NCI-H1694 treated with DMSO at 0.1 percent for 48 hours (cell line): ENCODE data around the gene ITPRID1.

Source experiments
- DNase-seq: peaks from one replicate; lab custom pipeline; 2025; lab: John Stamatoyannopoulos, UW

ITPRID1 gene

DNA sequence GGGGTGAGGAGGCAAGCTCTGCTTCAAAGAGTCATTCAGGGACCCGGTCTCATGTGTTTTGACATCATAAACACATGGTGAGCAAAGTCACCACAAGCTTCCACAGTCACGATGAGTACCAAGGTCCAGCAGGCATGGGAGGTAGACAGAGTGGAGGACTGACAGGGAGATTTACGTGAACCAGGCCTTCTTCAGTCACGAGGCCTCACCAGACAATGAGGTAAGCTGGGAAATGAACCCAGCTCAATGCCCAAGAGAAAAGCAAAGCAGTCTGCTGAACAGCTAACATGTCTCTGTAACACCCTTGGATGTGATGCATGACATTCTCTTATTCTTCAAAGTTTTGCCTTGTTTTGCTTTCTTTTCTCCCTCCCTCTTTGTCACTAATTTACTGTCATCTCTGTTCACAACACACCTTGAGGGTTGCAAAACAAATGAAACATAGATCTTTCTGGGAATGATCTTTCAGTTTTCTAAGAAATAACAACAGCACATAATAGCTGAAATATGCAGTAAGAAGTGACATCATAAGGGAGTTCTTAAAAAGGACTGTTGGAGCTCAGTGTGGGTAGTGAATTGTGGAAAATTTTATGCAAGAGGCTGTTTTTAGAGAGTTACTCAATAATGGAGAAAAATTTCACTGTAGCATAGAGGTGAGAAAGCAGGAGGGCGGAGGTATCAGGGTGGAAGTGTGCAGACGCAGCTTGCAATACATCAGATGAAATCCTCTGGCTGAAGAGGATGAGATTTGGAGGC is 182.1 kb downstream of the ITPRID1 start:
- DNase-seq, result no peak

DNA sequence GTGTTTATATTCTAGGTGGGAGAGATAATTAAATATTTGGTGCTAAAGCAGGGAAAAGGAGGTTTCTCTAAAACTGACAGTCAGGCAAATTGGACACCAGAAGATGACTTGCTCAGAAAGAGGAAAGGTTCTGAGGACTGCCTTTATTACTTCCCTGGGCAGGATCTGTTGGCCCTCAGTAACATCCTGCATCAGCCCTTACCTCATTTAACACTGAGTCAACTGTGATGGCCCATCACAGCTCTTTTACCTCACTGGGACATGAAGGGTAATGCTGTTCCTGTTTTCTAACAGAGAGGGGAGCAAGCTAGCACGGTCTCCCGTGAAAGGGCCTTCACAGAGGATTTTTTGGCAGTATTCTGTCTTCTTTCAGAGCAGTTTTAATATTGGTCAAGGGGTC is 185.2 kb downstream of the ITPRID1 start:
- no peak for DNase-seq

DNA sequence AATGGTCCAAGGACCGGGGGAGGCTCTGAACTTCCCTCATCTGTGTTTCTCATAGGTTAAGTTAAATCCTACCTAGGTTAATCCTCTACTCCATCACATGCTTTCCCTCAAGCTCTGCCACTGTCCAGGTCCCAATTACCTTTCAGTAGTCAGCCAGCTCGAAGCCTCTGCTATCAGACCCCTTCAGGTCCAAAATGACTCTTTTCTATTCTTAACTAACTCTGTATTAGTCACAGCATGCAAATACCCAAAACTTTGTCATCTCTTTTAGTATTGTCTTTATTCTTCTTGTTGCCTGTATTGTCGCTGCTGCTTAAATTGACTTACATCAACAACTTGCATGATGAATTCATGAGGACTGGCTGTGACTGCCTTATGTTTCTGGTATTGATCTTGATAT is 188.5 kb downstream of the ITPRID1 start:
- DNase-seq, result no peak

DNA sequence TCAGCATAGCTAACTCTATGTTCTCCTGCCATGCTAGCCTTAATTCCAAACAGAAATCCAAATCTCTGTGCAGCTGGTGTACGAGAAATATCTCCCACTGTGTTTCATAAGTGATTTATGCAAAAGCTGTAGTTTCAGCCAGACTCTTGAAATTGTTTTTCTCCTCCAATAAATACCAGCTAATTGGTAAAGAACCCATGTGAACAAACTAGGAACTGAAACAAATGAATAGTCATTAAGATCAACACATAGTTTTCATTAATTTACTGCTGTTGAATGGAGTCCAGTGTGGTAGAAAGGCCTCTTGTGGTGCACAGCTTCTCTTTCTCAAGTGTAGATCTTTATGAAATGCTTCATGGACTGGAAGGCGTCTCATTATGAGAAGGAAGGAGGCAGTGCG is 191.5 kb downstream of the ITPRID1 start:
- no peak for DNase-seq

DNA sequence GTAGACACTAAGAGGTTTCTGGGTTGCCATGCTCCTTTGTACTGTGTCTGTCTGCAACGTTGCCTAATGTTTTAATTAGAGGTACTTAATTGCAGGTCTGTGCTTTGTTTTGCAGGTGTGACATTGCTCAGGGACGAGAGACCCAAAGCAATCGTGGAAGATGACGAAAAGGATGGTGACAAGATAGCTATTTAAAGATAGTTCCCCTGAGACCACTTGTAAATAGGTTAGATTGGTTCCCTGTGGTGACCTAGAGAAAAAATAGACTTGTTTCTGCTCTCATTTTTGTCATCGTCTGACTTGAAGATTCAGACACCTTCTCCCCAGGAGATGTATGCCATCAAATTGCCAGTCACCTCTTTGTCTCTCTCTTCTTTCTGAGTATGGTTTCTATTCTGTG is 193.2 kb downstream of the ITPRID1 start:
- DNase-seq, result no peak
